H1 (cell line): Measurements from ENCODE around the gene AGPS. TPM values are rescaled to one million over a fixed set of nuclear protein-coding genes. Genes with fewer than 3 reads are reported as not detected.
"Not testable (repeated sequence)": the region's sequence is repeated elsewhere in the genome, so short reads cannot be mapped to it uniquely, and the experiment has no call there.

Experiments
- CTCF ChIA-PET: fragments of 300-600 bp; sonication (Branson Sonifier 250); formaldehyde crosslinking; loops from one replicate; lab custom pipeline; 2021; ENCODE audit not compliant: partially characterized antibody; lab: Charles Lee
- POLR2A ChIA-PET: fragments of 300-600 bp; sonication (Branson Sonifier 250); formaldehyde crosslinking; loops from one replicate; lab custom pipeline; 2021; ENCODE audit warnings: inconsistent platforms; ENCODE audit not compliant: partially characterized antibody; lab: Charles Lee
- DNase-seq, 2 experiments: peaks; one replicate each; pipeline versions ENCODE4 v3.0.0 to v3.0.0-alpha.2; 2010 to 2022; ENCODE audit warnings: low spot score in 2 of 2, low read depth in 1 of 2, mixed read lengths in 1 of 2
- FAIRE-seq: peaks from 2 replicates; lab custom pipeline; 2011; peaks lifted over from hg19 to GRCh38; lab: Jason Lieb, UNC
- H2AFZ ChIP-seq: 2 replicates; pipeline ENCODE4 v1.8.1; 2012; ENCODE audit warnings: low read length, inconsistent platforms
- H2AK5ac ChIP-seq: 2 replicates; pipeline ENCODE4 v1.6.1; 2013; ENCODE audit warnings: low read depth, low read length
- H2BK120ac ChIP-seq: replicated peaks from 2 replicates; pipeline ENCODE3; 2013; ENCODE audit warnings: low read depth, low read length, inconsistent platforms
- H2BK12ac ChIP-seq: 2 replicates; pipeline ENCODE4 v1.6.1; 2013; ENCODE audit warnings: low read depth, low read length
- H2BK15ac ChIP-seq: 2 replicates; pipeline ENCODE4 v1.6.1; 2013; ENCODE audit warnings: low read length
- H2BK20ac ChIP-seq: 2 replicates; pipeline ENCODE4 v1.6.1; 2013; ENCODE audit warnings: low read length
- H2BK5ac ChIP-seq: 2 replicates; pipeline ENCODE4 v1.6.1; 2013; ENCODE audit warnings: low read depth, low read length
- H3K14ac ChIP-seq: 2 replicates; pipeline ENCODE4 v1.6.1; 2013; ENCODE audit warnings: inconsistent platforms; ENCODE audit not compliant: insufficient read length
- H3K18ac ChIP-seq: 2 replicates; pipeline ENCODE4 v1.6.1; 2013; ENCODE audit warnings: low read length; ENCODE audit errors: extremely low read depth
- H3K23ac ChIP-seq: 2 replicates; pipeline ENCODE4 v1.6.1; 2013; ENCODE audit warnings: inconsistent platforms; ENCODE audit not compliant: insufficient read length
- H3K23me2 ChIP-seq: 2 replicates; pipeline ENCODE4 v1.6.1; 2013; ENCODE audit warnings: low read depth, low read length
- H3K27ac ChIP-seq: 2 replicates; pipeline ENCODE4 v1.6.1; 2011; ENCODE audit warnings: low read depth, low read length, inconsistent platforms
- H3K27me3 ChIP-seq, 4 experiments: replicated peaks in 1 of 4; 1 replicate in 1 of 4; 2 replicates in 3 of 4; pipeline versions ENCODE4 v1.6.1 to v1.8.1; 2011 to 2013; ENCODE audit warnings: low read length in 3 of 4, mild to moderate bottlenecking in 3 of 4, inconsistent platforms in 2 of 4, mixed read lengths in 2 of 4, moderate library complexity in 1 of 4; ENCODE audit not compliant: control insufficient read depth in 3 of 4, insufficient read depth in 3 of 4; ENCODE audit errors: extremely low read depth in 1 of 4
- H3K36me3 ChIP-seq, 4 experiments: 2 replicates each; pipeline versions ENCODE4 v1.6.1 to v1.8.1; 2011 to 2013; ENCODE audit warnings: mild to moderate bottlenecking in 4 of 4, low read length in 3 of 4, moderate library complexity in 2 of 4, control low read depth in 1 of 4, inconsistent platforms in 1 of 4; ENCODE audit not compliant: insufficient read depth in 4 of 4, control insufficient read depth in 2 of 4
- H3K4ac ChIP-seq: replicated peaks from 2 replicates; pipeline ENCODE3; 2013; ENCODE audit warnings: low read length, low read depth, mixed read lengths, inconsistent platforms; ENCODE audit not compliant: insufficient read length
- H3K4me1 ChIP-seq, 4 experiments: replicated peaks in 1 of 4; 1 replicate in 1 of 4; 2 replicates in 3 of 4; pipeline versions ENCODE4 v1.6.1 to v1.8.1; 2011 to 2013; ENCODE audit warnings: low read length in 3 of 4, inconsistent platforms in 2 of 4, mixed read lengths in 1 of 4; ENCODE audit not compliant: insufficient read depth in 4 of 4, control insufficient read depth in 3 of 4
- H3K4me2 ChIP-seq, 2 experiments: 2 replicates each; pipeline versions ENCODE4 v1.6.1 to v1.8.1; 2011 to 2013; ENCODE audit warnings: low read depth in 2 of 2, low read length in 2 of 2, control low read depth in 1 of 2, inconsistent platforms in 1 of 2, mild to moderate bottlenecking in 1 of 2; ENCODE audit not compliant: insufficient read depth in 1 of 2
- H3K4me3 ChIP-seq, 4 experiments: fragments of 200-600, 300-600 bp in 1 of 4; sonication (generic), shearing (Covaris generic), sonication (Bioruptor Twin) in 1 of 4; 2 replicates each; pipeline versions ENCODE4 v1.5.1 to v1.8.1; 2011 to 2016; ENCODE audit warnings: low read length in 4 of 4, low read depth in 3 of 4, control low read depth in 2 of 4, inconsistent platforms in 2 of 4, mild to moderate bottlenecking in 2 of 4, mixed read lengths in 1 of 4, moderate library complexity in 1 of 4; ENCODE audit not compliant: insufficient read depth in 2 of 4; ENCODE audit errors: extremely low read depth in 1 of 4
- H3K56ac ChIP-seq: replicated peaks from 2 replicates; pipeline ENCODE3; 2013; ENCODE audit warnings: low read depth, mild to moderate bottlenecking, mixed read lengths, low read length, inconsistent platforms; ENCODE audit not compliant: insufficient read length
- H3K79me1 ChIP-seq: 2 replicates; pipeline ENCODE4 v1.6.1; 2013; ENCODE audit warnings: low read depth, low read length, control low read depth
- H3K79me2 ChIP-seq, 2 experiments: 2 replicates each; pipeline versions ENCODE4 v1.6.1 to v1.8.1; 2012 to 2013; ENCODE audit warnings: low read length in 2 of 2, mild to moderate bottlenecking in 2 of 2, inconsistent platforms in 1 of 2; ENCODE audit not compliant: insufficient read depth in 2 of 2, control insufficient read depth in 1 of 2
- H3K9ac ChIP-seq, 4 experiments: replicated peaks in 1 of 4; 1 replicate in 1 of 4; 2 replicates in 3 of 4; pipeline versions ENCODE4 v1.6.1 to v1.8.1; 2011 to 2013; ENCODE audit warnings: low read depth in 3 of 4, low read length in 3 of 4, control low read depth in 2 of 4, mild to moderate bottlenecking in 2 of 4, moderate library complexity in 2 of 4, inconsistent platforms in 1 of 4; ENCODE audit errors: extremely low read depth in 1 of 4
- H3K9me3 ChIP-seq, 2 experiments: 2 replicates each; pipeline versions ENCODE4 v1.6.1 to v1.8.1; 2012 to 2013; ENCODE audit warnings: mild to moderate bottlenecking in 2 of 2, moderate library complexity in 2 of 2, control low read depth in 1 of 2, inconsistent platforms in 1 of 2, low read depth in 1 of 2, low read length in 1 of 2, mixed read lengths in 1 of 2; ENCODE audit not compliant: insufficient read depth in 2 of 2
- H4K20me1 ChIP-seq, 2 experiments: replicated peaks in 1 of 2; 2 replicates each; pipeline versions ENCODE3 to v1.8.1; 2011 to 2013; ENCODE audit warnings: inconsistent platforms in 2 of 2, low read length in 2 of 2, mild to moderate bottlenecking in 1 of 2; ENCODE audit not compliant: insufficient read depth in 2 of 2, control insufficient read depth in 1 of 2
- H4K5ac ChIP-seq: 2 replicates; pipeline ENCODE4 v1.6.1; 2013; ENCODE audit warnings: low read length, low read depth, mixed read lengths, inconsistent platforms; ENCODE audit not compliant: insufficient read length
- H4K8ac ChIP-seq: 2 replicates; pipeline ENCODE4 v1.8.0; 2013; ENCODE audit warnings: mild to moderate bottlenecking, moderate library complexity, low read length, inconsistent platforms; ENCODE audit not compliant: insufficient read depth; ENCODE audit errors: extremely low read depth
- H4K91ac ChIP-seq: replicated peaks from 2 replicates; pipeline ENCODE3; 2013; ENCODE audit warnings: low read length, mixed read lengths, inconsistent platforms; ENCODE audit not compliant: insufficient read length
- ASH2L ChIP-seq: fragments of 200-600, 300-600 bp; sonication (generic); IDR thresholded peaks from one replicate; pipeline ENCODE4 v1.7.1; 2017; ENCODE audit warnings: low read length
- CHD2 ChIP-seq: IDR thresholded peaks from 2 replicates; pipeline ENCODE4 v1.6.1; 2012; ENCODE audit warnings: low read length, improper control_type of control experiment
- EP300 ChIP-seq, 2 experiments: IDR thresholded peaks; 1 replicate in 1 of 2; 2 replicates in 1 of 2; pipeline ENCODE4 v1.6.1; 2011 to 2012; ENCODE audit warnings: low read depth in 2 of 2, low read length in 2 of 2, mild to moderate bottlenecking in 2 of 2, borderline replicate concordance in 1 of 2, inconsistent platforms in 1 of 2, moderate library complexity in 1 of 2
- GABPA ChIP-seq: IDR thresholded peaks from 2 replicates; pipeline ENCODE4 v1.6.1; 2011; ENCODE audit warnings: mild to moderate bottlenecking, low read length, moderate library complexity, borderline replicate concordance; ENCODE audit not compliant: insufficient read depth
- JUND ChIP-seq: IDR thresholded peaks from 2 replicates; pipeline ENCODE4 v1.6.1; 2011; ENCODE audit warnings: mild to moderate bottlenecking, improper control_type of control experiment, low read length
- POU5F1 ChIP-seq: IDR thresholded peaks from 2 replicates; pipeline ENCODE4 v1.6.1; 2011; ENCODE audit warnings: low read depth, mild to moderate bottlenecking, low read length, moderate library complexity
- TBP ChIP-seq: IDR thresholded peaks from 2 replicates; pipeline ENCODE4 v1.6.1; 2011; ENCODE audit warnings: low read depth, low read length, improper control_type of control experiment
- TCF12 ChIP-seq: IDR thresholded peaks from 2 replicates; pipeline ENCODE4 v1.6.1; 2011; ENCODE audit warnings: low read depth, mild to moderate bottlenecking, low read length
- TEAD4 ChIP-seq: IDR thresholded peaks from 2 replicates; pipeline ENCODE4 v1.6.1; 2012; ENCODE audit warnings: low read depth, low read length, inconsistent platforms, mixed read lengths
- WGBS, 2 experiments: shearing (Covaris generic) in 1 of 2; methylation state at CpG; one replicate each; pipeline versions ENCODE4 v1.1.6 to v1.1.7; 2013 to 2015; ENCODE audit warnings: low lambda C conversion rate in 2 of 2, mixed read lengths in 2 of 2, inconsistent platforms in 1 of 2, low coverage in 1 of 2, missing lambda C conversion rate in 1 of 2; ENCODE audit not compliant: insufficient replicate concordance in 2 of 2, insufficient coverage in 1 of 2, insufficient read length in 1 of 2; ENCODE audit errors: extremely low coverage in 1 of 2, missing lambda C conversion rate in 1 of 2; 5-methylcytosine and 5-hydroxymethylcytosine counted together
- polyA plus RNA-seq, 7 experiments: library from polyadenylated mRNA; depleted of rRNA in 3 of 7; stranded (reverse) in 5 of 7; unstranded in 2 of 7; fragments of >200 nt in 5 of 7; fragments of 200-250 nt in 2 of 7; gene quantifications; 1 replicate in 5 of 7; 2 replicates in 1 of 7; 4 replicates in 1 of 7; pipeline versions ENCODE4 v1.2.1 to v1.2.3, GENCODE V29; 2011 to 2013; ENCODE audit warnings: missing spikeins in 2 of 7, mixed read lengths in 2 of 7
- total RNA-seq: library from RNA; stranded (reverse); fragmentation: NEBNext Ultra II Directional; extraction: Animal tissue kit (Norgen Biotek cat#: 25700); gene quantifications from 2 replicates; pipeline ENCODE4 v1.2.1, GENCODE V29; 2021
- TF ChIP-seq, protein P1 (sequence below): IDR thresholded peaks from 2 replicates; pipeline ENCODE4 v1.6.1; 2012; ENCODE audit warnings: inconsistent platforms
- TF ChIP-seq, protein P2 (sequence below): IDR thresholded peaks from 2 replicates; pipeline ENCODE4 v1.6.1; 2012; ENCODE audit warnings: inconsistent platforms

AGPS gene
- total and polyA plus RNA-seq, 2 of the 8 experiments (the other 6 are each of a cell fraction or from before 2014, with no cell fraction given), result 7.3 to 57.8 TPM

DNA sequence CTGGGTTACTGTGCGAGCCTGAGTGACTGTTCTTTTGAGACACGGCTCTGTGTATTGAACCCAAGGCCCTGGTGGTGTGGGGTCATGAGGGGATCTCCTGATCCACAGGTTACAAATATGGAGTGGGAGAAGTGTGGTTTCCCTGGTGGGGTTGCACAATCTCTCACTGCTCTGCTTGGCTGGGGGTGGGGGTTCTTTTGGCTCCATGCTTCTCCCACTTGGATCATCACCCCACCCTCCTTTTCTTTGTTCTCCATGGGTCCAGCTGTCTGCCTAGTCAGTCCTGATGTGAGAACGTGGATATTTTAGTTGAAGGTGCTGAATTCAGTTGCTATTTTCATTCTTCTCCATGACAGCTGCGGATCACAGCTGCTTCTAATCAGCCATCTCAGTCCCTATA lies 37.8 kb downstream of the AGPS start (continued):
- TF ChIP-seq, protein P1, sequence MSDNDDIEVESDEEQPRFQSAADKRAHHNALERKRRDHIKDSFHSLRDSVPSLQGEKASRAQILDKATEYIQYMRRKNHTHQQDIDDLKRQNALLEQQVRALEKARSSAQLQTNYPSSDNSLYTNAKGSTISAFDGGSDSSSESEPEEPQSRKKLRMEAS, result no peak
- TF ChIP-seq, protein P2, sequence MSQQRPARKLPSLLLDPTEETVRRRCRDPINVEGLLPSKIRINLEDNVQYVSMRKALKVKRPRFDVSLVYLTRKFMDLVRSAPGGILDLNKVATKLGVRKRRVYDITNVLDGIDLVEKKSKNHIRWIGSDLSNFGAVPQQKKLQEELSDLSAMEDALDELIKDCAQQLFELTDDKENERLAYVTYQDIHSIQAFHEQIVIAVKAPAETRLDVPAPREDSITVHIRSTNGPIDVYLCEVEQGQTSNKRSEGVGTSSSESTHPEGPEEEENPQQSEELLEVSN, result no peak
- TF ChIP-seq JUND (no peak), GABPA (no peak), EP300 (IDR thresholded peaks at IDR 0.05; ENCODE audit: borderline replicate concordance in 1 of 2, low read depth in 2 of 2, low read length in 2 of 2) (no peak), ASH2L (no peak), TCF12 (no peak), POU5F1 (no peak), TEAD4 (no peak), TBP (no peak), CHD2 (no peak)

- H2BK15ac ChIP-seq, H2BK20ac ChIP-seq, H2BK120ac ChIP-seq, H3K27ac ChIP-seq, H3K9ac ChIP-seq, H3K79me1 ChIP-seq, H3K18ac ChIP-seq, H3K4me2 ChIP-seq, H4K5ac ChIP-seq, H2AK5ac ChIP-seq, H4K8ac ChIP-seq, DNase-seq, H2BK12ac ChIP-seq, CTCF ChIA-PET, H2AFZ ChIP-seq, H3K27me3 ChIP-seq, H2BK5ac ChIP-seq, H3K4me3 ChIP-seq, FAIRE-seq, H3K4ac ChIP-seq, H4K20me1 ChIP-seq, H3K4me1 ChIP-seq, H4K91ac ChIP-seq, H3K23me2 ChIP-seq, H3K14ac ChIP-seq, H3K56ac ChIP-seq, H3K23ac ChIP-seq, POLR2A ChIA-PET: not testable (repeated sequence)
- 89% methylated on average over 12 of the region's 12 CpGs; no CpG with 5 or more reads in 1 of the 2 experiments for WGBS, 2 experiments
- H3K9me3 ChIP-seq, result peaks cover 10 to 18% of the 10 kb centered on the region in 2 experiments; a peak in 3 of 4 replicates
- H3K36me3 ChIP-seq, result peaks cover 0 to 11% (median 4%) of the 10 kb centered on the region in 4 experiments; a peak in 2 of 8 replicates
- H3K79me2 ChIP-seq, result peaks cover 0 to 60% of the 10 kb centered on the region in 2 experiments
Observed at GRCh38 chr2:177431111-177431725, 38.6 kb downstream of the AGPS start.
